Measurements from ENCODE around the gene NTRK3. TPM values are rescaled to one million over a fixed set of nuclear protein-coding genes. Genes with fewer than 3 reads are reported as not detected.
A peak's percentile ranks its signal among the peaks of the same experiment; 100 is the strongest.

Gene NTRK3
- total RNA-seq, 4 donors from 2014 or later: 5.3 to 11.7 (median 6.3) TPM

DNA sequence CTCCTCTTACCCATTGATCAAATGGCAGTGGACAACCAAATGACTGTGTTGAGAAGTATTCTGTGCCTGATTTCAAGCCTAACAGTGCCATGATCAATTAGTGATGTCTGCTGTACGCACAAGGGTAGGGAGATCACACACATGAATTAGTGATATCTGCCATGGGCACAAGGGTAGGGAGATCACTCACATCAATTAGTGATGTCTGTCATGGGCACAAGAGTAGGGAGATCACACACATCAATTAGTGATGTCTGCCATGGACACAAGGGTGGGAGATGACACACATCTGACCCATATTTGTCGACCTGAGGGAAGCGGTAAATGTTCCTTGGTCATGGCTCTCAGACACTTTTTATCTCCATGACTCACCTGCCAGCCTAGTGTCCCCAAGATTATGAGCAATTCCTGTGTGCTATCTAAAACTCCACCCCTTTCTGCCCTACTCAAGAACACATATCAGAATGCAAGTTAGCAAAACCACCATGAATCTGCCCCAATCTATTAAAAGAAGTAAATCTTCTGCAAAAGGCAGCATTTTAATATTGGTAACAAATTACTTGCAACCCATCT, 165.0 kb downstream of the NTRK3 start:
- no peak for TF ChIP-seq POLR2A (IDR thresholded peaks at IDR 0.05)
- no peak for TF ChIP-seq EP300 (IDR thresholded peaks at IDR 0.05)
- no peak for TF ChIP-seq CTCF (IDR thresholded peaks at IDR 0.05)
- no peak for TF ChIP-seq POLR2AphosphoS5 (IDR thresholded peaks at IDR 0.05)
- no peak overlapping the region for H3K4me3 ChIP-seq
- no peaks in the 10 kb centered on the region for H3K27me3 ChIP-seq
- H3K27ac ChIP-seq: no peak overlapping the region
- no peaks in the 10 kb centered on the region for H3K9me3 ChIP-seq
- no peaks in the 10 kb centered on the region for H3K4me1 ChIP-seq
- H3K36me3 ChIP-seq: no peaks in the 10 kb centered on the region
- no peak for DNase-seq (ENCODE audit: low spot score in 2 of 2)
- WGBS: 91% methylated on average over 3 of the region's 3 CpGs

DNA sequence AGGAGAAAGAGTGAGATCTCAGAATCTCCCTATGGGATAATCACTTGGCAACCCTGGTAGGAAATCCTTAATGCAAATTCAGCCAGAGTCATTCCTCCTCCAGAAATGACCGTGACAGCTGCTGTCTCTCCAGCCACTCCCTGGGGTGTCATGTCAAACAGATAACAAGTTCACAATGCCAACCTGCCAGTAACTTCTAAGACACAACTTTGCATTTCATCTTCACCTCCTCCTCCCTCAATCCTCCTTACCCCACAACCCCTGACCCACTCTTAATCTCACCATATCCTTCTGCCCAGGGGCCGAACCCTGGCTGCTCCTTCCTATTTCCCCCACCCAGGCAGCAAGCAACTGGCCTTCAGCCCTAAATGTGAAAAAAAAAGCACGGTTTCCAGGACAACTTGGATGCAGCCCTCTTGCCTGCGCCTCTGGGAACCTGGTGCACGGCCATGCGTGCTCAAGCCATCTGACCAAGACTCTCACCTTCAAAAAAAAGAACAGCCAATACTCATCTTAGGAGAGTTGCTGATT, 166.0 kb downstream of the NTRK3 start:
- no peak overlapping the region for H3K27ac ChIP-seq
- H3K4me3 ChIP-seq: no peak overlapping the region
- H3K27me3 ChIP-seq: no peaks in the 10 kb centered on the region
- 47% methylated on average over 6 of the region's 6 CpGs for WGBS
- DNase-seq (ENCODE audit: low spot score in 2 of 2): no peak
- H3K9me3 ChIP-seq: no peaks in the 10 kb centered on the region
- no peaks in the 10 kb centered on the region for H3K4me1 ChIP-seq
- no peaks in the 10 kb centered on the region for H3K36me3 ChIP-seq
- TF ChIP-seq POLR2A (IDR thresholded peaks at IDR 0.05) (no peak), EP300 (IDR thresholded peaks at IDR 0.05) (no peak), CTCF (IDR thresholded peaks at IDR 0.05) (no peak), POLR2AphosphoS5 (IDR thresholded peaks at IDR 0.05) (no peak)

- H3K27ac ChIP-seq: no peak overlapping the region
- H3K27me3 ChIP-seq: no peaks in the 10 kb centered on the region
- H3K4me1 ChIP-seq: no peaks in the 10 kb centered on the region
- H3K36me3 ChIP-seq: no peaks in the 10 kb centered on the region
- no peak overlapping the region for H3K4me3 ChIP-seq
- no peak for TF ChIP-seq POLR2AphosphoS5 (IDR thresholded peaks at IDR 0.05)
- no peak for TF ChIP-seq CTCF (IDR thresholded peaks at IDR 0.05)
- TF ChIP-seq EP300 (IDR thresholded peaks at IDR 0.05): no peak
- no peak for TF ChIP-seq POLR2A (IDR thresholded peaks at IDR 0.05)
- no peaks in the 10 kb centered on the region for H3K9me3 ChIP-seq
- WGBS: 77% methylated on average over 4 of the region's 4 CpGs
- no peak for DNase-seq (ENCODE audit: low spot score in 2 of 2)
Observed at GRCh38 chr15:88089731-88090130, 166.8 kb downstream of the NTRK3 start.

DNA sequence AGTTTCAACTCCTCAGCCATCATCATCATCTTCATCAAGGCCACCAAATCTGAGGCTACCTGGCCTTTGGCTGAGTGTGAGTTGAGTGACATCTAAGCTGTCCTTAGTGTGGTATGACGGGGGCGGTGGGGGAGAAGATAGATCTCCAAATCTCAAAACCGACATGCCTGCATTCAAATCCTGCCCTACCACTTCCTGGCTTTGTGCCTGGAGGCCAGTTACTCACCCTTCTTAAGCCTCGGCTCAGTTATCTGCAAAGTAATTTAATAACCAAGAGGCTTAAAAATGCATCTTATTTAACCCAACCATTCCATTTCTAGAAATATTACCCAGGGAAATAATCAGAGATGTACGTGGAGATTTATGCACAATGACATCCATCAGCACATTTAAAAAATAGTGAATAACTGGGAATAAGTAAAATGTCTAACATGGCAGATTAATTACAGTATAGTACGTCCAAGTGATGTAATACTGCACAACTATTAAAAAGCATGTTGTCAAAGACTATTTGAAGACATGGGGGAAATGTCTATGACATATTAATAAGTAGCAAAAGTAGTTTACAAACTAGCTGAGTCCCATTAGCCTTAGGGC, 167.4 kb downstream of the NTRK3 start:
- no peak for DNase-seq (ENCODE audit: low spot score in 2 of 2)
- 31% methylated on average over 6 of the region's 6 CpGs for WGBS

GRCh38 chr15:88083811-88084760, 172.5 kb downstream of the NTRK3 start:
- Histone ChIP-seq H3K9me3 (no peaks in the 10 kb centered on the region), H3K27ac (peak overlapping the region; percentile 8), H3K4me3 (no peak overlapping the region), H3K36me3 (no peaks in the 10 kb centered on the region), H3K27me3 (no peaks in the 10 kb centered on the region), H3K4me1 (peaks cover 5% of the 10 kb centered on the region)
- no peak for DNase-seq (ENCODE audit: low spot score in 2 of 2)
- no peak for TF ChIP-seq EP300 (IDR thresholded peaks at IDR 0.05)
- 37% methylated on average over 8 of the region's 9 CpGs for WGBS

More for the DNA sequence above, 167.4 kb downstream of the NTRK3 start:
- Histone ChIP-seq H3K4me3 (no peak overlapping the region), H3K9me3 (no peaks in the 10 kb centered on the region), H3K4me1 (peaks cover 4% of the 10 kb centered on the region), H3K27me3 (no peaks in the 10 kb centered on the region), H3K27ac (no peak overlapping the region), H3K36me3 (no peaks in the 10 kb centered on the region)
- TF ChIP-seq EP300 (IDR thresholded peaks at IDR 0.05) (no peak), POLR2AphosphoS5 (IDR thresholded peaks at IDR 0.05) (no peak)

GRCh38 chr15:88080616-88081015, 175.9 kb downstream of the NTRK3 start:
- H3K36me3 ChIP-seq: no peaks in the 10 kb centered on the region
- no peaks in the 10 kb centered on the region for H3K9me3 ChIP-seq
- H3K4me3 ChIP-seq: no peak overlapping the region
- no peak for DNase-seq (ENCODE audit: low spot score in 2 of 2)
- H3K27me3 ChIP-seq: no peaks in the 10 kb centered on the region
- H3K27ac ChIP-seq: no peak overlapping the region
- H3K4me1 ChIP-seq: peaks cover 5% of the 10 kb centered on the region
- WGBS: 66% methylated on average over 3 of the region's 3 CpGs
- TF ChIP-seq POLR2A (IDR thresholded peaks at IDR 0.05) (no peak), CTCF (IDR thresholded peaks at IDR 0.05) (no peak), POLR2AphosphoS5 (IDR thresholded peaks at IDR 0.05) (no peak), EP300 (IDR thresholded peaks at IDR 0.05) (no peak)

Data from suprapubic skin (tissue), 4 donors.